ENCODE results near the gene UTS2R. TPM values are rescaled to one million over a fixed set of nuclear protein-coding genes. Genes with fewer than 3 reads are reported as not detected.

Gene UTS2R
- total and polyA plus RNA-seq, 2 of the 4 experiments (the other 2 are of a cell fraction): not detected

- Histone ChIP-seq H2BK120ac (ENCODE audit: low read depth, low read length) (no peak overlapping the region), H2AK5ac (ENCODE audit: low read depth, low read length) (no peak overlapping the region), H3K4me3 (ENCODE audit: insufficient read depth, low read depth, low read length) (no peak overlapping the region), H4K20me1 (ENCODE audit: insufficient read depth, low read length) (peaks cover 7% of the 10 kb centered on the region; the same call in 1 of the 2 replicates), H2BK5ac (ENCODE audit: low read depth, low read length, poor library complexity, severe bottlenecking) (no peak overlapping the region), H3K4ac (ENCODE audit: low read depth, low read length) (no peak overlapping the region), H4K8ac (ENCODE audit: low read depth in 2 of 2, low read length in 2 of 2) (no peak overlapping the region), H3K23ac (ENCODE audit: low read depth, low read length) (no peak overlapping the region), H3K36me3 (ENCODE audit: control insufficient read depth, insufficient read depth, low read length) (no peaks in the 10 kb centered on the region), H2BK15ac (ENCODE audit: low read depth, low read length) (no peak overlapping the region), H2BK20ac (ENCODE audit: low read depth, low read length) (no peak overlapping the region), H3K9me3 (ENCODE audit: control insufficient read depth, insufficient read depth, low read length) (no peaks in the 10 kb centered on the region), H4K5ac (ENCODE audit: low read depth, low read length) (no peak overlapping the region), H3K27ac (ENCODE audit: insufficient read depth, low read length) (no peak overlapping the region), H3K9me1 (ENCODE audit: insufficient read depth, low read length) (no peaks in the 10 kb centered on the region), H2AK9ac (replicated peaks; ENCODE audit: low read depth, low read length, poor library complexity) (no peak overlapping the region), H3K27me3 (ENCODE audit: control insufficient read depth, insufficient read depth, low read length) (peaks cover 18% of the 10 kb centered on the region), H2AFZ (replicated peaks; ENCODE audit: low read length, poor library complexity) (no peak overlapping the region), H3K56ac (ENCODE audit: extremely low read depth, insufficient read depth, low read length) (no peak overlapping the region), H3K4me2 (ENCODE audit: low read depth, low read length) (no peak overlapping the region), H3K4me1 (ENCODE audit: control insufficient read depth, insufficient read depth, low read length) (no peaks in the 10 kb centered on the region; the same call in 1 of the 2 replicates), H3K79me1 (ENCODE audit: low read depth in 1 of 2, low read length in 2 of 2) (no peaks in the 10 kb centered on the region), H3K14ac (replicated peaks; ENCODE audit: low read depth, low read length) (no peak overlapping the region), H3K18ac (ENCODE audit: low read depth, low read length) (no peak overlapping the region), H4K91ac (ENCODE audit: insufficient read depth, low read depth, low read length) (no peak overlapping the region), H3K9ac (ENCODE audit: low read depth, low read length) (no peak overlapping the region)
- intact Hi-C loops (cut with micrococcal nuclease): no loop called here
- no peak for DNase-seq
- ChIA-PET CTCF (no interaction called here), POLR2A (ENCODE audit: unreplicated experiment) (no interaction called here)
- TF ChIP-seq CHD1 (IDR thresholded peaks at IDR 0.05; ENCODE audit: low read depth, low read length): no peak
- TF ChIP-seq MAFK (IDR thresholded peaks at IDR 0.05; ENCODE audit: low read depth, low read length): no peak
- TF ChIP-seq USF2 (IDR thresholded peaks at IDR 0.05; ENCODE audit: low read depth, low read length): no peak
- TF ChIP-seq SMC3 (IDR thresholded peaks at IDR 0.05; ENCODE audit: low read depth, low read length): no peak
- TF ChIP-seq POLR2A (IDR thresholded peaks at IDR 0.05; ENCODE audit: low read depth, low read length): no peak
- TF ChIP-seq MAZ (IDR thresholded peaks at IDR 0.05; ENCODE audit: borderline replicate concordance, low read depth, low read length): no peak
- no peak for TF ChIP-seq RCOR1 (IDR thresholded peaks at IDR 0.05; ENCODE audit: insufficient replicate concordance, low read length)
- no peak for TF ChIP-seq BHLHE40 (IDR thresholded peaks at IDR 0.05; ENCODE audit: low read depth, low read length)
- TF ChIP-seq CEBPB (IDR thresholded peaks at IDR 0.05; ENCODE audit: low read depth, low read length): no peak
- no peak for TF ChIP-seq RFX5 (IDR thresholded peaks at IDR 0.05; ENCODE audit: low read depth, low read length)
- no peak for TF ChIP-seq RAD21 (IDR thresholded peaks at IDR 0.05; ENCODE audit: low read length)
- no peak for TF ChIP-seq ELK1 (IDR thresholded peaks at IDR 0.05; ENCODE audit: borderline replicate concordance, low read depth, low read length)
- TF ChIP-seq NFE2L2 (IDR thresholded peaks at IDR 0.05; ENCODE audit: low read depth, low read length): no peak
- no peak for TF ChIP-seq CTCF (conservative IDR thresholded peaks at IDR 0.05; ENCODE audit: low read depth, low read length)
- no peak for TF ChIP-seq FOS (IDR thresholded peaks at IDR 0.05; ENCODE audit: low read depth, low read length)
- TF ChIP-seq MXI1 (IDR thresholded peaks at IDR 0.05; ENCODE audit: borderline replicate concordance, low read depth, low read length): no peak
- in situ Hi-C loops (cut with MboI; ENCODE audit: low sequenced_read_pairs): no loop called here
- WGBS, 2 experiments (ENCODE audit: extremely low coverage in 2 of 2, insufficient read length in 1 of 2): no CpG with 5 or more reads among the region's 11 CpGs
- dilution Hi-C loops (cut with HindIII; ENCODE audit: low sequenced_read_pairs, unreplicated experiment): no loop called here
- no TSS peak for BruUV-seq (replicated peaks)
- no peak for ATAC-seq (ENCODE audit: low read depth)
Measured at GRCh38 chr17:82348866-82349265, 22.7 kb upstream of the UTS2R start.

All from IMR-90 (cell line).